ENCODE measurements around the gene GARRE1.
"Not testable (repeated sequence)": the region's sequence is repeated elsewhere in the genome, so short reads cannot be mapped to it uniquely, and the experiment has no call there.

Gene GARRE1, protein sequence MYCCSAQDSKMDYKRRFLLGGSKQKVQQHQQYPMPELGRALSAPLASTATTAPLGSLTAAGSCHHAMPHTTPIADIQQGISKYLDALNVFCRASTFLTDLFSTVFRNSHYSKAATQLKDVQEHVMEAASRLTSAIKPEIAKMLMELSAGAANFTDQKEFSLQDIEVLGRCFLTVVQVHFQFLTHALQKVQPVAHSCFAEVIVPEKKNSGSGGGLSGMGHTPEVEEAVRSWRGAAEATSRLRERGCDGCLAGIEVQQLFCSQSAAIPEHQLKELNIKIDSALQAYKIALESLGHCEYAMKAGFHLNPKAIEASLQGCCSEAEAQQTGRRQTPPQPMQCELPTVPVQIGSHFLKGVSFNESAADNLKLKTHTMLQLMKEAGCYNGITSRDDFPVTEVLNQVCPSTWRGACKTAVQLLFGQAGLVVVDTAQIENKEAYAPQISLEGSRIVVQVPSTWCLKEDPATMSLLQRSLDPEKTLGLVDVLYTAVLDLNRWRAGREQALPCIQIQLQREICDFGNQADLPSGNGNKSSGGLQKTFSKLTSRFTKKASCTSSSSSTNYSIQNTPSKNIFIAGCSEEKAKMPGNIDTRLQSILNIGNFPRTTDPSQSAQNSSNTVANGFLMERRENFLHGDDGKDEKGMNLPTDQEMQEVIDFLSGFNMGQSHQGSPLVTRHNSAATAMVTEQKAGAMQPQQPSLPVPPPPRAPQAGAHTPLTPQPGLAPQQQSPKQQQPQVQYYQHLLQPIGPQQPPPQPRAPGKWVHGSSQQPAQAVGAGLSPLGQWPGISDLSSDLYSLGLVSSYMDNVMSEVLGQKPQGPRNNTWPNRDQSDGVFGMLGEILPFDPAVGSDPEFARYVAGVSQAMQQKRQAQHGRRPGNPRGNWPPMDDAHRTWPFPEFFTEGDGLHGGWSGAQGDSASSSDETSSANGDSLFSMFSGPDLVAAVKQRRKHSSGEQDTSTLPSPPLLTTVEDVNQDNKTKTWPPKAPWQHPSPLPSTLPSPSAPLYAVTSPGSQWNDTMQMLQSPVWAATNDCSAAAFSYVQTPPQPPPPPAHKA (N-terminal part only)

DNA sequence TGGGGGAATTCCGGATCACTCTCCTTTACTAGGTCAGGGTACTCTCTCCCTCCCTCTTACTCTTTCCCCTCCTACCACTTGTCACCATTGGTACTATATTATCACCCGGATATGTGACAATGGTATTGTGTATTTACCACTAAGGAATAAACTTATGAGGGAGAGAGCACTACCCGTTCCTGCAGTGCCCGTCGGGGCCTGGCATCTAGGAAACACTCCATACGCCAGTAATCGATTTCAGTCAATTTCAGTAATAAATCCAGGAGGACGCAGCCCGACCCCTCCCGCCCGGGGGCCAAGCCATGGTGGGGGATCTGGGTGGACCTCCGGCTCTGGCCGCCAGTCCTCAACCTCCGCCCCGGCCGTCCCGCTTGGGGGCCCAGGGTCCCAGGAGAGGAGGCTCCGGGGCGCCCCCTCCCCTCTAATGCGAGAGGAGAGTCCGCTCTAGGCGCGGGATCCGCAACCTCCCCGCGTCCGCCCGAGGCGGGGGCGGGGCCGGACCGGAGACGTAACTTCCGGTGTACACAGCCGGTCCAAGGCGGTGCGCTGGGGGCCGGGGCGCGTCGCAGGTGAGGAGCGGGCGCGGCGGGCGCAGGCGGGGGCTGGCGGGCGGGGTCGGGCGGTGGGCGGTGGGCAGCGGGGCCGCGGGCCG is at the start of gene GARRE1:
GARRE1 (plus strand) TSS at position 509 of the 652 bp plus-strand sequence. CDS start 45,920 bp downstream, outside the sequence.
- peak; percentile 85 for DNase-seq

DNA sequence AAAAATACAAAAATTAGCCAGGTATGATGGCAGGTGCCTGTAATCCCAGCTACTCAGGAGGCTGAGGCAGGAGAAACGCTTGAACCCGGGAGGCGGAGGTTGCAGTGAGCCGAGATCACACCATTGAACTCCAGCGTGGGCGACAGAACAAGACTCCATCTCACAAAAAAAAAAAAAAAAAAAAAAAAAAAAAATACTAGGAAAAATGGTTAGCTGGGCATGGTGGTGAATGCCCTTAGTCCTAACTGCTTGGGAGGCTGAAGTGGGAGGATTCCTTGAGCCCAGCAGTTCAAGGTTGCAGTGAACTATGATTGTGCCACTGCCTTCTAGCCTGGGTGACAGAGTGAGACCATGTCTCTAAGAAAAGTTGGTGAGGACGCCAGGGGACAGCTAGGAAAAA is 49.0 kb upstream of the GARRE1 start:
- DNase-seq = not testable (repeated sequence)

DNA sequence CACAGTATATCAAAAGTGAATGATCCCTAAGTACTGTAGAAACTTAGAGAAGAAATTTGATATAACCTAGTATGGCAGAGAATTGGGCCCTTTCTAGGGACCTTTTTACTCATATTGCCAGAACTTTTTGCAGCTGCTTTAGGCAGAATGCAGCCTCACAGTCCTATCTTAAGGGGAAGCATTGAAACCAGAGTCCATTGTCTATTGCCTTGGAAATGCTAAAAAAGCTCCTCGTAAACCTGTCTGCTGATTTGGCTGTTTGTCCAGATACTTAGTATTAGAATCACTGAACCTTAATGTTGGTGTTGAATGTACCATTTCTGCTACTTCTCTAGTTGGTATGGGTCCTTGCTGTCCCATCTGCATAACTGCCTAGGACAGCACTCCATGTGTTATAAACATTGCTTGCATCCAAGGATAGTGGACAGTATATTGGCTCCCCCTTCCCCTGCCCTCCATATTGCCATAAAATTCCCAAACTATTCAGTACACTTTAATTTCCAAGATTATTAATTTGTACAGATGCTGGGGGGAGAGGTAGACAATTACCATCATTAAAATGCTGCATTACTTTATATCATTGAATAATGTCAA is 46.0 kb upstream of the GARRE1 start:
- no peak for DNase-seq

DNA sequence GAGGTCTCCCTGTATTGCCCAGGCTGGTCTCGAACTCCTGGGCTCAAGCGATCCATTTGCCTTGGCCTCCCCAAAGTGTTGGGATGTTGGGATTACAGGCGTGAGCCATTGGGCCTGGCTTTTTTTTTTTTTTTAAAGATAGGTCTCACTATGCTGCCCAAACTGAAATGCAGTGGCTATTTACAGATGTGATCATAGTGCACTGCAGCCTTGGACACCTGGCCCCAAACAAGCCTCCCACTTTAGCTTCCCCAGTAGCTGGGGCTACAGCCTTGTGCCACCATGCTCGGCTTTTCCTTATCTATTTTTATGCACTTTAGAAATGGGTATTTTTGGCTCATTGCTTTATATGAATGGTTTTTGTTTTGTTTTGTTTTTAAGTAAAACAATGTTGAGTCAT is 44.6 kb upstream of the GARRE1 start:
- DNase-seq = no peak

DNA sequence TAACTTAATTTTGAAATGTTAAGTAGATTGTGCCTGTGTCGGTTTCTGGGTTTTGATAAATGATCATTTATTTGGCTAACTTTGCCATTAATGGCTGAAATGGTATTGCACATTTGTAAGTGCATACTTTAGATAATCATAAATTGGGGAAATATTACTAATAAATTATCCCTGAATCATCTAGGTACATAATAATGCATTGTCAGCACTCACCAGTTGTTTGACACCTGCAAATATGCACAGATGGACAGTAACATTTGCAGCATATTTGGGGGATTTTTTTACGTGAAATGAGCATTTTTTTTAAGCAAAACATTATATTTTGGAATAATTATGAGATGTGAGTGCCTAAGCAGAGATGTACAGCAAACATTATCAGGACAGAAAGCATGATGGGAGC is 41.1 kb upstream of the GARRE1 start:
- no peak for DNase-seq

DNA sequence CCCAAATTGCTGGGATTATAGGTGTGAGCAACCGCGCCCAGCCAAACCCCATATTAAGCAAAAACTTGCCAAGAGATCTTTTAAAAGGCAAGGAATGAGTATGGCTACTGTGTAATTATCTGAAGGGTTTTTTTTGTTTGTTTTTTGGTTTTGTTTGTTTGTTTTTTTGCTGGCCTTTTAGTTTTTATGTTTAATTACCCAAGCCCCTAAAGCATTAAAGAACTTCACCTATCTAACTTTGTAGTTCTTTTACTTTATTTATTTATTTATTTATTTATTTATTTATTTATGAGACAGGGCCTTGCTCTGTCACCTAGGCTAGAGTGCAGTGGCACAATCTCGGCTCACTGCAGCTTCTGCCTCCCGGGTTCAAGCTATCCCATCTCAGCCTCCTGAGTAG is 40.3 kb upstream of the GARRE1 start:
- DNase-seq = no peak

DNA sequence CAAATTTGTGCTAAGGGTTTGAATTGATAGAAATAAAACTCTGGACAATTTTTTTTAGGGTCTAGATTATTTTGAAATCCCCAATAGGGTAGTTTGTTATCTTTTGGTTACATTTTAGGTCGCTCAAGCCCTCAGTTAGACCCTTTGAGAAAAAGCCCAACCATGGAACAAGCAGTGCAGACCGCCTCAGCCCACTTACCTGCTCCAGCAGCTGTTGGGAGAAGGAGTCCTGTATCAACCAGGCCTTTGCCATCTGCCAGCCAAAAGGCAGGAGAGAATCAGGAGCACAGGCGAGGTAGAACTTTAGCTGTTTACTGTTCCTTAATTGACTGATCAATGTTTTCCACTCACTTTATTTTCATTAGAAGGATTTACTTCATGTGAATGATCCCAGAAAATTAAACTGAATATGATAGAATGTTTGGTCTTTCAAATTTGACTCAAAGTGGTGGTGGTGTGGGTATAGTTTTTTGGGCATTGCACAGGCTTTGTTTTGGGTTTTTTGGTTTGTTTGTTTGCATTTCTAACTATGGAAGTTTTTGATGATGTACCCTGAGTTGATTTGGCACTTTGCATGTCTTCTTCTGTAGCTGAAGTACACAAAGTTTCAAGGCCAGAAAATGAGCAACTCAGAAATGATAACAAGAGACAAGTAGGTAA is 39.2 kb upstream of the GARRE1 start:
- DNase-seq = no peak

DNA sequence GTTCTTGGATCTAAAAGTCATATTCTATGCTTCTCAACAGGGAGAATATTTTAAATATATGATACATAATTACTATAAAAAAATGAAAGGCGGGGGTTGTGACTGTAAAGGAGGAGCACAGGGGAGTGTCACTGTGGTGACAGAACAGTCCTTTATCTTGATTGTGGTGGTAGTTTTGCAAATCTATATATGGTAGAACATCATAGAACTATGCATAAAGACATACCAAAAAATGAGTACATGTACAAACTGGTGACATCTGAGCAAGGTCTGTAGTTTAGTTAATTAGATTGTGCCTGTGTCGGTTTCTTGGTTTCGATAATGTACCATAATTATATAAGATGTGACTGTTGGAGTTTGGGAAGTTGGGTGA is 38.7 kb upstream of the GARRE1 start:
- DNase-seq = no peak

DNA sequence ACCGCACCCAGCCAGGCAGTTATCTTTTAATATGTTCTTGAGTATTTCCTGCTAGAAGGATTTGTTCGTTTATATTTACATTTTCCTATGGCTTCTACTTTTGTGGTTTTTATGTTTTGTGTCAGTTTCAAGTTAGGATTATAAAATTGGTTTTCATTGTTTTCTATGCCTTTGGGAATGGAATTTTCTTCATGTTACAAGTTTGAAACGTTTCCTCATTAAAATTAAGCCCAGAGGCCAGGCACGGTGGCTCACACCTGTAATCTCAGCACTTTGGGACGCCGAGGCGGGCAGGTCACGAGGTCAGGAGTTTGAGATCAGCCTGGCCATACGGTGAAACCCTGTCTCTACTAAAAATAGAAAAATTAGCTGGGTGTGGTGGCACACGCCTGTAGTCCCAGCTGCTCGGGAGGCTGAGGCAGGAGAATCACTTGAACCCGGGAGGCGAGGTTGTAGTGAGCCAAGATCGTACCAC is 37.6 kb upstream of the GARRE1 start:
- not testable (repeated sequence) for DNase-seq

DNA sequence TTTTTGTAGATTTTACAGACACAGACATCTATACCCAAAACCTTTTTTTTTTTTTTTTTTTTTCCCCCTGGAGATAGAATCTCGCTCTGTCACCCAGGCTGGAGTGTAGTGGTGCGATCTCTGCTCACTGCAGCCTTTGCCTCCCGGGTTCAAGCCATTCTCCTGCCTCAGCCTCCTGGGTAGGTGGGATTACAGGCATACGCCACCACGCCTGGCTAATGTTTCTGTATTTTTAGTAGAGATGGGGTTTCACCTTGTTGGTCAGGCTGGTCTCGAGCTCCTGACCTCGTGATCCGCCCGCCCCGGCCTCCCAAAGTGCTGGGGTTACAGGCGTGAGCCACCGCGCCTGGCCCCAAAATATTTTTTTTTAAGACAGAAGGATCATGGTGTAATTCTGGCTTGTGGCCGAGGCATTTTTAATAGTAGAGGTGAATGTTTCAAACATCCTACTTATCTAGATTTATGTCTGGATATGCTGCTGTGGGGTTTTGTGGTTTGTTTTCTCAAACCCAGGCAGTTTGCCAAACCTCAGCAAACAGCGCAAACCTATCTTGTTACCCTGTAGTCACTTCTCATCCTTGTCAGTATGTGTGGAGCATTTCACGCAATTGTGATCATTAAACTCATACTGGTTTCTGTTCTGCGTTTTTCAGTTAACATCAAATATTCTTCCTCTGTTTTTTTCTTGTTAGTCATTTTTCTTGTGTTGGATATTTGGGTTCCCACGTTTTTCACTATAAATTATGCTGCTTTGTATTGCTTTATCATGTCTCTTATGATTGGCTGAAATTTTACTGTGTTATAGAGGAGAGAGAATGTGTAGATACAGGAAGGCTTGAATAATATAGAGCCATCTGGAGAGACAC is 36.2 kb upstream of the GARRE1 start:
- peak; percentile 79 for DNase-seq

DNA sequence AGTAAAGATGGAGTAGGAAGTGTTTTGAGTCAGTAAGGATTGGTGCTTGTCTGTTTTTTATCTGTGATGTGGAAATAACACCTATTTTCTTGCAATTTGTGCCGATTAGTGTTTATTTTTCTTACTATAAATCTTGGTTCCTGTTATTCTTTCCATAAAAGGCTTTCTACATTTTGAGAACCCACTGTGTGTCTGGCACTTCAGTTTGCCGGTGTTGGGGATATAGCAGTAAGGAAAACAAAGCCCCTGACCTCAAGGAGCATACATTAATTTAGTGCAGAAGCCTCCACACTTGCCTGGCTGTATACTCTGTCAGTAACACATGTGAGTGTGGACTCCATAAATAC is 35.6 kb upstream of the GARRE1 start:
- no peak for DNase-seq

DNA sequence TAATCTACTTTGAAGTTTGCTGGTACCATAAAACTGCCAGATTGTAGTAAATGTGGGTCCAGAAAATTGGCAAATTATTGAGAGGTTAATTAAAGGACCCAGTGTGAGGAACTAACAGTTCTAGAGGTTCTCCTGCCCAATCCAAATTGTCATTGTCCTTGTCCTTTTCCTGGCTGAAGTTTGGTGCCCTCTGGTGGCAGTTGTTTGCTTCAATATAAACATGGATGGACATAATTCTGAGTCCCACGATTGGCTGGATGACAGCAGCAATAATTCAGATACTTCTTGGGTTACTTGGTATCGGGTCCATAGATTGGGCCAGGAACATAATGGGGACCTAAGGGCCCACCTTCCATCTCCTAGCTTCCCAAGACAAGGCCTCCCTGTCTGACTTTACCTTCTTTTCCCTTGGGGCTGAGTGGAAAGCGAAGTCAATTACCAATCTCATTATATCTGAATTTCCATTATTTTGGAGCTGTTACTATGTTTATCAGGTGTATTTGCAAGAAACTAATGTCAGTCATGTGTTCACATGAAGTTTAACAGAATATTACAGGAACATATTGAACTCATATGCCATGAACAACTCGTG is 33.8 kb upstream of the GARRE1 start:
- DNase-seq = peak; percentile 69

DNA sequence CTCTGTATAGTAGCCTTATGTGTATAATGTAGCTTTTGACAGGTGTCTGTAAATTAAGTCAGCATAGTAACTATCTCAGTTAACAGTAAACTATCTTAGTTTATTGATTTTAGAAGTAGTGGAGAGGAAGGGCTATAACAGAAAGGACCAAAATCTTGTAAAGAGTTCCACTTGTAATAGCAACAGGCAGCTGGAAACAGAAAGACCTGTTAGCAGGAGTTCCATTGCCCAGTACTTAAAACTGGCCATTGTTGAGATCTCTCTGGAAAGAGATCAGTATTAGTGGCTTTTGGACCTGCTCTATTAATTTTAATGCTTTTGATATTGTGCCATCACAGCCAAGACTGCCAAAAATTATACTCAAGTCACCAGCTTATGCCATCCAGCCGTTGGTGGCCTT is 32.0 kb upstream of the GARRE1 start:
- no peak for DNase-seq

DNA sequence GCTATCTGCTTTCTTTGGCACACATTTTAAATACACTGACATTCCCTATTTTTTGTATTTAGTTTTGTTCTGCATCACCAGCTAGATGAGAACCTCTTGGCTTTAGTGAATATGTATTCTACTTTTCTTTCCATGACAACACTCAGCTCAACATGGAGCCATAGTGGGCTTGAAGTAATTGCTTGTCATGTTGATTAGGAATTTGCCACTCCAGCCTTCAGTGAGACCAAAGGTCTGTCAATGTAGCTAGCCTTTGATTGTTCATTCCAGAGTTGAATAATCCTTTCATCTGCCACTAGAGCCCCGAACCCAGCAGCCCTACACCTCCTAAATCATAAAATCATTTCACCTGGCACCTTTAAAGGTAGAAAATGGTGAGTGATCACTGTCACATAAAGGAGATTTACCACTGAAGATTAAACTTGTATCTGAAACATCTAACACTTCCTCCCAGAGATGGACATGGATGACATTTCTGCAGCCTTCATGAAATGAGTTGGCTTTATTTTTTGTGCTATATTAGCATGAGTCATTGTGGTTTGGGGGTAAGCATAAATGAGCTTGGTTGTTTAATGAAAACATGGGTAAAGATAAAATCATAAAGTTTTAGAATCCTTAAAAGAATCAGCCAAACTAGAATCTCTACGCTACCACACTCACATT is 29.2 kb upstream of the GARRE1 start:
- peak; percentile 7 for DNase-seq

DNA sequence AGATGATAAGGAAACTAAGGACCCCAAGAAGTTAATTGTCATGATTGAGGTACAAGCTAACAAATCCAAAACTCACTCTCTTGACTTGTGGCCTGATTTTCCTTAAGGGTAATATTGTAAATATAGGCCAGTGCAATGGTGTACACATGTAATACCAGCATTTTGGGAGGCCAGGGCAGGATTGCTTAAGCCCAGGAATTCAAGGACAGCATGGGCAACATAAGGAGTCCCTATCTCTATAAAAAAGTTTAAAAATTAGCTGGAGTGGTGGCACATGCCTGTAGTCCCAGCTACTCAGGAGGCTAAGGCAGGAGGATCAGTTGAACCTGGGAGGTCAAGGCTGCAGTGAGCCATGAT is 28.7 kb upstream of the GARRE1 start:
- no peak for DNase-seq

DNA sequence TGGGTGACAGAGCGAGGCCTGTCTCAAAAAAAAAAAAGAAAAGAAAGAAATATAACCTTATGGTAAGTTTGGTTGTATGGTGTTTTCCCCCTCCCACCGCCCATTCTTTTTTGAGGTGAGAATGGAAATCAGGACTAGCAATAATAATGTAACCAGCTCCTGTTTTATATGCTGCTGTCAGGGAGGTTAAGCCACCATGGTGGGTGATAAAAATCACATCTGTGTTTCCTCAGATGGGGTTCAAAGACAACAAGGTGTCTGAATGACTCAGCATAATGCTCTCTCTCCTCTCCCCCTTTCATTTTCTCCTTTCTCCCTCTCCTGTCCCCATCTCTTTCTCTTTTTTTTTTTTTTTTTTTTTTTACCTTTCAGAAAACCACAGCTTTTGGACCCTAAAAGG is 28.3 kb upstream of the GARRE1 start:
- peak; percentile 14 for DNase-seq

DNA sequence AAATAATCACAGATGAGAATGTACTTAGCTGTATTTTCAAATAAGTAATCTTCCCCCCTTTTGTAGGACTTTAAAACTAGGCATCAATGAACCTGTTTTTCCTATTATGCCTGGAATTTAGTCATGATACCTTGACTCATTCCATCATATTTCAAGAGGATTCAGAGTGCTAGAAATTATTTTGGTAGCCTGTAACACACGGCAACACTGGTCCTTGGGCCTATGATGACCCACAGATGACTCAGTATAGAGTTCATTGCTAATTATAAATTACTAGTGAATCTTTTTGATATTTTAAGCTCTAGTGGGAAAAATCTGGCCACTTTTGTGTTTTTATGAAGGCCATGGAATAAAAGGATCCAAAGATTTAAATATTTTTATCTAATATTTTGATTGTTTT is 26.0 kb upstream of the GARRE1 start:
- no peak for DNase-seq

DNA sequence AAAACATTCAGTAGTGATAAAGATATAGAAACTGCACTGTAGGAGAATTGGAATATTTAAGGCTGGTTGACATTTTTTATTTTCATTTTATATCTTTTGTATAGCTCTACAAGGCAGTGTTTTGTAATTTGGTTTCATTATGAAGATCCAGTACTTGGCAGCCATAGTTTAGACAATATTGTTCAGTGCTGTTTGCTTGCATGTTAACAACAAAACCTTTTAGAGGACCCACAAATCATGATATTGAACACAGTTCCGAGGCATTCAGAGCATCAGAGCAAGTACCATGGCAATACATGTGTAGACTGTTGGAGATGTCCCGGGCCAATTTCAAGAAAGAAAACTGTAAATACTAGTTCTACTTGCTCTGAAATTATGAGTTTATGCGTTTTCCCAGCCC is 25.6 kb upstream of the GARRE1 start:
- DNase-seq = no peak

DNA sequence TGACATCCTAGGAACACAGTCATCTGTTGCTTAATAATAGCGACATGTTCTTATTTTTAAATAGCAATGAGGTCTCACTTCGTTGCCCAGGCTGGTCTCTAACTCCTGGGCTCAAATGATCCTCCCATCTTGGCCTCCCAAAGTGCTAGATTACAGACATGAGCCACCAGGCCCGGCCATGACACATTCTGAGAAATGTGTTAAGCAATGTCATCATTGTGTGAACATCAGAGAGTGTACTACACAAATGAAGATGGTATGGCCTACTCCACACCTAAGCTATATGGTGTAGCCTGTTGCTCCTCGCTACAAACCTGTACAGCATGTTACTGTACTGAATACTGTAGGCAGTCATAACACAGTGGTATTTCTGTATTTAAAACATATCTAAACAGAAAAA is 24.6 kb upstream of the GARRE1 start:
- no peak for DNase-seq

DNA sequence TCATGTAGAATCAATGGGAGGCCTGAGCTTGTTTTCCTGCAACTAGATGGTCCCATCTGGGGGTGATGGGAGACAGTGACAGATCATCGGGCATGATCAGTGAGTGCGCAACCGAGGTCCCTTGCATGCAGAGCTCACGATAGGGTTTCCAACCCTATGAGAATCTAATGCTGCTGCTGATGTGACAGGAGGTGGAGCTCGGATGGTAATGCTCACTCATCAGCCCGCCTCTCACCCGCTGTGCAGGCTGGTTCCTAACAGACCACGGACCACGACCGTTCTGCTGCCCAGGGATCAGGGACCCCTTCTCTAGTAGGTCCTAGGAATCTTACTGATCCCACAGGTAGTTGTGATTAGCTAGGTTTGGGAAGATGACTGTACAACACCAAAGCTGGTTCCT is 23.5 kb upstream of the GARRE1 start:
- no peak for DNase-seq

Measured in CD4-positive, alpha-beta T cell treated with Interleukin-17A for 1 hour (primary cell).